GM12891 (cell line): Measurements from ENCODE around the gene SFTPD.

Source experiments
- POLR2A ChIP-seq: IDR thresholded peaks from 2 replicates; pipeline ENCODE4 v1.6.1; 2011; ENCODE audit warnings: low read depth, low read length, control low read depth
- POLR2AphosphoS5 ChIP-seq: IDR thresholded peaks from 2 replicates; pipeline ENCODE4 v1.6.1; 2011; ENCODE audit warnings: low read depth, low read length, control low read depth
- POU2F2 ChIP-seq: IDR thresholded peaks from 2 replicates; pipeline ENCODE4 v1.6.1; 2011; ENCODE audit warnings: low read depth, mild to moderate bottlenecking, control low read depth, low read length, moderate library complexity
- SPI1 ChIP-seq: IDR thresholded peaks from 2 replicates; pipeline ENCODE4 v1.6.1; 2011; ENCODE audit warnings: low read depth, low read length, control low read depth
- TAF1 ChIP-seq: IDR thresholded peaks from 2 replicates; pipeline ENCODE4 v1.6.1; 2011; ENCODE audit warnings: low read depth, low read length, control low read depth

DNA sequence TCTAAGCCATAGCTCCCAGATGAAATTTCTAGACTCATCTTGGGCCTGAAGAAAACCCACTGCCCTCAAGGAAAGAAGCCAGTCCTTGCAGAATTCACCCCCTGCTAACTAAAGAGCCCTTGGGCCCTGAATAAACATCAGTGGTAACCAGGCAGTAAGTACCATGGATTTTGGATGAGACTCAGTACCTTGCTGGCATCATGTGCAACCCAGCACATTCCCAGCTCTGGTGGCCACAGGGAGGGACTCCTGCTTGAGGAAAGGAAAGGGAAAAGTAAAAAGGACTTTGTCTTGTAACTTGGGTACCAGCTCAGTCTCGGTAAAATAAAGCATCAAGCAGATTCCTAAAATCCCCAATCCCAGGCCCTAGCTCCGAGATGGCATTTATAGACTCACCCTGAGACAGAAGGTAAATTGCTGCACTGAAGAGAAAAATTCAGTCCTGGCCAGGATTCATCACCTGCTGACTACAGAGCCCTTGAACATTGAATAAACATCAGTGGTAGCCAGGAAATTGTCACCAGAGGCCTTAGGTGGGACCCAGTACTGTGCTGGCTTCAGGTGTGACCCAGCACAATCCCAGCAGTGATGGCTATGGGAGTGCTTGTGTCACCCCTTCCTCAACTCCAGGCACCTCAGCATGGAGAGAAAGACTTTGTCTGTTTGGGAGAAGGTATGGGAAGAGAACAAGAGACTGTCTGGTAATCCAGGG, 31.2 kb upstream of the SFTPD start:
- TF ChIP-seq POLR2AphosphoS5 (no peak), TAF1 (no peak), POLR2A (no peak), SPI1 (no peak), POU2F2 (no peak)
